ENCODE measurements around the gene OR56B1. TPM values are rescaled to one million over a fixed set of nuclear protein-coding genes. Genes with fewer than 3 reads are reported as not detected.

OR56B1 gene
- polyA plus RNA-seq, 1 experiment: not detected

GRCh38 chr11:5691964-5692361 is 44.3 kb upstream of the OR56B1 start:
- no peak overlapping the region for H3K27ac ChIP-seq (ENCODE audit: low read depth, low read length)
- TF ChIP-seq, protein P1, sequence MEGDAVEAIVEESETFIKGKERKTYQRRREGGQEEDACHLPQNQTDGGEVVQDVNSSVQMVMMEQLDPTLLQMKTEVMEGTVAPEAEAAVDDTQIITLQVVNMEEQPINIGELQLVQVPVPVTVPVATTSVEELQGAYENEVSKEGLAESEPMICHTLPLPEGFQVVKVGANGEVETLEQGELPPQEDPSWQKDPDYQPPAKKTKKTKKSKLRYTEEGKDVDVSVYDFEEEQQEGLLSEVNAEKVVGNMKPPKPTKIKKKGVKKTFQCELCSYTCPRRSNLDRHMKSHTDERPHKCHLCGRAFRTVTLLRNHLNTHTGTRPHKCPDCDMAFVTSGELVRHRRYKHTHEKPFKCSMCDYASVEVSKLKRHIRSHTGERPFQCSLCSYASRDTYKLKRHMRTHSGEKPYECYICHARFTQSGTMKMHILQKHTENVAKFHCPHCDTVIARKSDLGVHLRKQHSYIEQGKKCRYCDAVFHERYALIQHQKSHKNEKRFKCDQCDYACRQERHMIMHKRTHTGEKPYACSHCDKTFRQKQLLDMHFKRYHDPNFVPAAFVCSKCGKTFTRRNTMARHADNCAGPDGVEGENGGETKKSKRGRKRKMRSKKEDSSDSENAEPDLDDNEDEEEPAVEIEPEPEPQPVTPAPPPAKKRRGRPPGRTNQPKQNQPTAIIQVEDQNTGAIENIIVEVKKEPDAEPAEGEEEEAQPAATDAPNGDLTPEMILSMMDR (IDR thresholded peaks at IDR 0.05; ENCODE audit: low read depth, low read length): no peak
- CTCF ChIA-PET: no interaction called here
- no peak for DNase-seq (ENCODE audit: low read depth, low spot score)
- H3K9me3 ChIP-seq (ENCODE audit: control insufficient read depth, insufficient read depth, low read length): no peaks in the 10 kb centered on the region
- H3K27me3 ChIP-seq (ENCODE audit: control insufficient read depth, insufficient read depth, low read length): no peaks in the 10 kb centered on the region
- POLR2A ChIA-PET: no interaction called here
- H3K4me3 ChIP-seq (ENCODE audit: low read depth, low read length): no peak overlapping the region

DNA sequence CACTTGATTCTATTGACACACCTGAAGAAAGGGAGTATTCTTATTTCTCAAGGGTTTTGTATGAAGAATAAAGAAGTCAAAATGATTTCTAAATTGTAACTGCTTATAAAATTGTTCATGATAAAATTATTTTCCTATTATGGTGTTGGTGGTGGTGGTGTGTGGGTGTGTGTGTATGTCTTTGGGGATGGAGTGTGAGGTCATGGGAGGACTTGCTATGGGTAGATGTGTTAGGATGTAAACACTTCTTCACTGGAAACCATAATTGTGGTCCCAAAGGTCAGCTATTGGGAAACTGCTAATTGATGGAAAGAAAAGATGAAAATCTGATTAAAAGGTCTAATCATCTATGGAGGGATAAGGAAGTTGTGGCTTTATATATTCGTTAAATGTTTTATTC is 41.6 kb upstream of the OR56B1 start:
- H3K27ac ChIP-seq (ENCODE audit: low read depth, low read length): no peak overlapping the region
- DNase-seq (ENCODE audit: low read depth, low spot score): no peak
- TF ChIP-seq, protein P1 (IDR thresholded peaks at IDR 0.05; ENCODE audit: low read depth, low read length): no peak
- no peak overlapping the region for H3K4me3 ChIP-seq (ENCODE audit: low read depth, low read length)
- H3K9me3 ChIP-seq (ENCODE audit: control insufficient read depth, insufficient read depth, low read length): no peaks in the 10 kb centered on the region
- H3K27me3 ChIP-seq (ENCODE audit: control insufficient read depth, insufficient read depth, low read length): no peaks in the 10 kb centered on the region
- POLR2A ChIA-PET: no interaction called here
- CTCF ChIA-PET: interaction anchor here (0.7 to 1.9 kb wide), 2 partner anchors 10 kb away, joined by 4 to 7 read pairs; partner anchors contain the start of gene TRIM5

DNA sequence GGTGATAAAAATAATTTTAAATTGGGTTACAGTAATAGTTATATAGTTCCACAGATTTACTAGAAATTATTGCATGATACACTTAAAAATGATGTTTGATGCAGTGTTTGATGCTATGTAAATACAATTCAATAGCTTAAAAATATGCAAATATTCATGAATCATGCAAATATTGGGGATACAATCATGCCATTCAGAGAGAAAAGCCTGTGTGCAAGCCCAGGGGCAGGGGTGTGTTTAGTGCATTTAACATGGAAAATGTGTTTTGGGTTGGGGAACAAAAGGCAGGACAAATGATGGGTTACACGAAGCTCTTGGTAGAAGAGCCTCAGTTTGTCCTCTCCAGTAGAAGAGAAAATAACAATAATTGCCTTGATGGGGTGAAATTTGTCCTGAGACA is 40.7 kb upstream of the OR56B1 start:
- ChIA-PET CTCF (interaction anchor here (0.7 to 1.1 kb wide), 3 partner anchors 11 to 219 kb away, joined by 3 to 4 read pairs (median 3); partner anchors contain the start of gene TRIM5), POLR2A (no interaction called here)
- H3K4me3 ChIP-seq (ENCODE audit: low read depth, low read length): no peak overlapping the region
- no peak overlapping the region for H3K27ac ChIP-seq (ENCODE audit: low read depth, low read length)
- no peaks in the 10 kb centered on the region for H3K9me3 ChIP-seq (ENCODE audit: control insufficient read depth, insufficient read depth, low read length)
- H3K27me3 ChIP-seq (ENCODE audit: control insufficient read depth, insufficient read depth, low read length): no peaks in the 10 kb centered on the region
- DNase-seq (ENCODE audit: low read depth, low spot score): no peak
- TF ChIP-seq, protein P1 (IDR thresholded peaks at IDR 0.05; ENCODE audit: low read depth, low read length): no peak

DNA sequence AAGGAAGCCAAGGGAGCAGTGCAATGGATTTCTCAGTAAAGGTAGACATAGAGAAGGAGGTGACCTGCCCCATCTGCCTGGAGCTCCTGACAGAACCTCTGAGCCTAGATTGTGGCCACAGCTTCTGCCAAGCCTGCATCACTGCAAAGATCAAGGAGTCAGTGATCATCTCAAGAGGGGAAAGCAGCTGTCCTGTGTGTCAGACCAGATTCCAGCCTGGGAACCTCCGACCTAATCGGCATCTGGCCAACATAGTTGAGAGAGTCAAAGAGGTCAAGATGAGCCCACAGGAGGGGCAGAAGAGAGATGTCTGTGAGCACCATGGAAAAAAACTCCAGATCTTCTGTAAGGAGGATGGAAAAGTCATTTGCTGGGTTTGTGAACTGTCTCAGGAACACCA is 40.0 kb upstream of the OR56B1 start:
- ChIA-PET CTCF (interaction anchor here (0.7 to 1.1 kb wide), 2 partner anchors 96 to 220 kb away, joined by 3 read pairs; no protein-coding TSS in a partner anchor), POLR2A (no interaction called here)
- Histone ChIP-seq H3K4me3 (ENCODE audit: low read depth, low read length) (no peak overlapping the region), H3K27me3 (ENCODE audit: control insufficient read depth, insufficient read depth, low read length) (no peaks in the 10 kb centered on the region), H3K9me3 (ENCODE audit: control insufficient read depth, insufficient read depth, low read length) (no peaks in the 10 kb centered on the region), H3K27ac (ENCODE audit: low read depth, low read length) (no peak overlapping the region)
- no peak for DNase-seq (ENCODE audit: low read depth, low spot score)
- TF ChIP-seq, protein P1 (IDR thresholded peaks at IDR 0.05; ENCODE audit: low read depth, low read length): no peak

DNA sequence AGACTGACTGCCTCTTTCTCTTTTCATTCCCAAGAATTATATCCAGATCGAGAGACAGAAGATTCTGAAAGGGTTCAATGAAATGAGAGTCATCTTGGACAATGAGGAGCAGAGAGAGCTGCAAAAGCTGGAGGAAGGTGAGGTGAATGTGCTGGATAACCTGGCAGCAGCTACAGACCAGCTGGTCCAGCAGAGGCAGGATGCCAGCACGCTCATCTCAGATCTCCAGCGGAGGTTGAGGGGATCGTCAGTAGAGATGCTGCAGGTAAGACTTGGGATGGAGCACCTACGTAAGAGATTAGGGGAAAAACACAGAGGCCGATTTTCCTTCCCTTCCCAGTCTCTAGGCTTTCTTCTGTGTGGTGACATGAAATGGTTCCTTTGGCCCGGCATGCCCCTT is 38.0 kb upstream of the OR56B1 start:
- no peaks in the 10 kb centered on the region for H3K9me3 ChIP-seq (ENCODE audit: control insufficient read depth, insufficient read depth, low read length)
- TF ChIP-seq, protein P1 (IDR thresholded peaks at IDR 0.05; ENCODE audit: low read depth, low read length): no peak
- DNase-seq (ENCODE audit: low read depth, low spot score): no peak
- no peaks in the 10 kb centered on the region for H3K27me3 ChIP-seq (ENCODE audit: control insufficient read depth, insufficient read depth, low read length)
- no peak overlapping the region for H3K27ac ChIP-seq (ENCODE audit: low read depth, low read length)
- H3K4me3 ChIP-seq (ENCODE audit: low read depth, low read length): no peak overlapping the region
- POLR2A ChIA-PET: no interaction called here
- CTCF ChIA-PET: interaction anchor here (0.6 kb wide), 1 partner anchor 574 kb away, joined by 3 read pairs; no protein-coding TSS in a partner anchor

All from AG04450 (cell line).